T-helper 1 cell treated with Interleukin-12 subunit alpha and Interleukin-12 subunit beta and Interleukin-4 antibody, amounts not matched to agents 30 μg/mL and 1 μg/mL, for 36 hours (primary cell): ENCODE data around the gene ZW10.
A peak's percentile ranks its signal among the peaks of the same experiment; 100 is the strongest.
"Not testable (repeated sequence)": the region's sequence is repeated elsewhere in the genome, so short reads cannot be mapped to it uniquely, and the experiment has no call there.

Source experiments
- H3K27ac Mint-ChIP-seq: one replicate; pipeline ENCODE4 v1.8.0; 2021; ENCODE audit warnings: mild to moderate bottlenecking, mixed read lengths
- H3K27me3 Mint-ChIP-seq: one replicate; pipeline ENCODE4 v1.8.0; 2021; ENCODE audit warnings: low read depth, mixed read lengths
- H3K36me3 Mint-ChIP-seq: one replicate; pipeline ENCODE4 v1.8.0; 2021; ENCODE audit warnings: low read depth, mixed read lengths
- H3K4me1 Mint-ChIP-seq: one replicate; pipeline ENCODE4 v1.8.0; 2021; ENCODE audit warnings: low read depth, mixed read lengths
- H3K4me3 Mint-ChIP-seq: one replicate; pipeline ENCODE4 v1.8.0; 2021; ENCODE audit warnings: mild to moderate bottlenecking, moderate library complexity, mixed read lengths
- H3K9me3 Mint-ChIP-seq: one replicate; pipeline ENCODE4 v1.8.0; 2021; ENCODE audit warnings: mixed read lengths

ZW10 gene

GRCh38 chr11:113773416-113774173 lies at the start of gene ZW10:
Gene ZW10, minus strand, starts transcription at chr11:113773692. Its CDS starts 26 bp downstream, at chr11:113773666.
- Mint-ChIP-seq H3K4me3 (peak within 1 kb of the TSS; percentile 100), H3K27me3 (peaks cover 15% of the 10 kb centered on the region), H3K27ac (peak within 1 kb of the TSS; percentile 94), H3K9me3 (no peaks in the 10 kb centered on the region), H3K4me1 (peaks cover 24% of the 10 kb centered on the region), H3K36me3 (peaks cover 4% of the 10 kb centered on the region)

- Mint-ChIP-seq H3K27ac (no peak overlapping the region), H3K36me3 (peaks cover 41% of the 10 kb centered on the region), H3K9me3 (no peaks in the 10 kb centered on the region), H3K27me3 (no peaks in the 10 kb centered on the region), H3K4me3 (no peak overlapping the region), H3K4me1 (no peaks in the 10 kb centered on the region)
These were observed 44.9 kb upstream of the ZW10 start for GRCh38 chr11:113818426-113818825.

GRCh38 chr11:113817626-113818025 lies 44.1 kb upstream of the ZW10 start:
- no peaks in the 10 kb centered on the region for H3K27me3 Mint-ChIP-seq
- no peak overlapping the region for H3K4me3 Mint-ChIP-seq
- H3K9me3 Mint-ChIP-seq: no peaks in the 10 kb centered on the region
- H3K4me1 Mint-ChIP-seq: no peaks in the 10 kb centered on the region
- H3K36me3 Mint-ChIP-seq: peaks cover 36% of the 10 kb centered on the region
- H3K27ac Mint-ChIP-seq: no peak overlapping the region

GRCh38 chr11:113817162-113817561 lies 43.7 kb upstream of the ZW10 start:
- H3K36me3 Mint-ChIP-seq: peaks cover 33% of the 10 kb centered on the region
- no peak overlapping the region for H3K27ac Mint-ChIP-seq
- H3K4me3 Mint-ChIP-seq: no peak overlapping the region
- H3K4me1 Mint-ChIP-seq: no peaks in the 10 kb centered on the region
- H3K9me3 Mint-ChIP-seq: no peaks in the 10 kb centered on the region
- no peaks in the 10 kb centered on the region for H3K27me3 Mint-ChIP-seq

GRCh38 chr11:113814181-113814580 lies 40.7 kb upstream of the ZW10 start:
- Mint-ChIP-seq H3K4me1 (no peaks in the 10 kb centered on the region), H3K9me3 (no peaks in the 10 kb centered on the region), H3K36me3 (peaks cover 18% of the 10 kb centered on the region), H3K4me3 (no peak overlapping the region), H3K27me3 (no peaks in the 10 kb centered on the region), H3K27ac (no peak overlapping the region)

- peaks cover 30% of the 10 kb centered on the region for H3K36me3 Mint-ChIP-seq
- no peak overlapping the region for H3K27ac Mint-ChIP-seq
These were observed 35.4 kb upstream of the ZW10 start for GRCh38 chr11:113808931-113809330.

GRCh38 chr11:113806406-113806805 lies 32.9 kb upstream of the ZW10 start:
- Mint-ChIP-seq H3K27me3 (no peaks in the 10 kb centered on the region), H3K4me1 (no peaks in the 10 kb centered on the region), H3K4me3 (no peak overlapping the region), H3K9me3 (no peaks in the 10 kb centered on the region), H3K36me3 (peaks cover 36% of the 10 kb centered on the region), H3K27ac (no peak overlapping the region)

More at GRCh38 chr11:113808931-113809330, 35.4 kb upstream of the ZW10 start:
- no peaks in the 10 kb centered on the region for H3K9me3 Mint-ChIP-seq
- no peaks in the 10 kb centered on the region for H3K27me3 Mint-ChIP-seq
- H3K4me3 Mint-ChIP-seq: no peak overlapping the region
- H3K4me1 Mint-ChIP-seq: no peaks in the 10 kb centered on the region

- H3K4me3 Mint-ChIP-seq: no peak overlapping the region
- H3K27ac Mint-ChIP-seq: no peak overlapping the region
- H3K27me3 Mint-ChIP-seq: no peaks in the 10 kb centered on the region
- H3K36me3 Mint-ChIP-seq: peaks cover 43% of the 10 kb centered on the region
- no peaks in the 10 kb centered on the region for H3K9me3 Mint-ChIP-seq
- H3K4me1 Mint-ChIP-seq: no peaks in the 10 kb centered on the region
These were observed 32.1 kb upstream of the ZW10 start for GRCh38 chr11:113805640-113806039.

- H3K36me3 Mint-ChIP-seq: peaks cover 38% of the 10 kb centered on the region
- H3K9me3 Mint-ChIP-seq: no peaks in the 10 kb centered on the region
- no peak overlapping the region for H3K27ac Mint-ChIP-seq
- H3K4me1 Mint-ChIP-seq: no peaks in the 10 kb centered on the region
- H3K4me3 Mint-ChIP-seq: no peak overlapping the region
- no peaks in the 10 kb centered on the region for H3K27me3 Mint-ChIP-seq
These were observed 29.1 kb upstream of the ZW10 start for GRCh38 chr11:113802621-113803020.

- peaks cover 23% of the 10 kb centered on the region for H3K36me3 Mint-ChIP-seq
- H3K9me3 Mint-ChIP-seq: no peaks in the 10 kb centered on the region
- H3K27me3 Mint-ChIP-seq: no peaks in the 10 kb centered on the region
- H3K4me3 Mint-ChIP-seq: no peak overlapping the region
- no peak overlapping the region for H3K27ac Mint-ChIP-seq
- H3K4me1 Mint-ChIP-seq: no peaks in the 10 kb centered on the region
These were observed 23.3 kb upstream of the ZW10 start for GRCh38 chr11:113796663-113797259.

- no peak overlapping the region for H3K27ac Mint-ChIP-seq
- H3K9me3 Mint-ChIP-seq: no peaks in the 10 kb centered on the region
- peaks cover 4% of the 10 kb centered on the region for H3K27me3 Mint-ChIP-seq
- H3K4me3 Mint-ChIP-seq: no peak overlapping the region
- H3K36me3 Mint-ChIP-seq: no peaks in the 10 kb centered on the region
- no peaks in the 10 kb centered on the region for H3K4me1 Mint-ChIP-seq
These were observed 16.3 kb upstream of the ZW10 start for GRCh38 chr11:113789675-113790320.

GRCh38 chr11:113789016-113789415 lies 15.5 kb upstream of the ZW10 start:
- not testable (repeated sequence) for H3K4me1 Mint-ChIP-seq, H3K4me3 Mint-ChIP-seq, H3K36me3 Mint-ChIP-seq, H3K9me3 Mint-ChIP-seq, H3K27ac Mint-ChIP-seq
- peaks cover 12% of the 10 kb centered on the region for H3K27me3 Mint-ChIP-seq

- Mint-ChIP-seq H3K27ac (no peak overlapping the region), H3K9me3 (no peaks in the 10 kb centered on the region), H3K4me1 (no peaks in the 10 kb centered on the region), H3K27me3 (peaks cover 34% of the 10 kb centered on the region), H3K36me3 (no peaks in the 10 kb centered on the region), H3K4me3 (no peak overlapping the region)
These were observed 8.6 kb upstream of the ZW10 start for GRCh38 chr11:113782134-113782533.

GRCh38 chr11:113781682-113782081 lies 8.2 kb upstream of the ZW10 start:
- no peaks in the 10 kb centered on the region for H3K9me3 Mint-ChIP-seq
- H3K4me3 Mint-ChIP-seq: no peak overlapping the region

GRCh38 chr11:113779496-113779895 lies 6.0 kb upstream of the ZW10 start, which contains the start of gene CLDN25:
Gene CLDN25, plus strand, starts transcription at chr11:113779796. Its CDS starts 0 bp downstream, at chr11:113779796.
- no peaks in the 10 kb centered on the region for H3K36me3 Mint-ChIP-seq
- no peak within 1 kb of the TSS for H3K27ac Mint-ChIP-seq
- H3K27me3 Mint-ChIP-seq: peaks cover 38% of the 10 kb centered on the region
- no peaks in the 10 kb centered on the region for H3K9me3 Mint-ChIP-seq
- peaks cover 6% of the 10 kb centered on the region for H3K4me1 Mint-ChIP-seq
- H3K4me3 Mint-ChIP-seq: no peak within 1 kb of the TSS

More at GRCh38 chr11:113781682-113782081, 8.2 kb upstream of the ZW10 start:
- Mint-ChIP-seq H3K27me3 (peaks cover 34% of the 10 kb centered on the region), H3K36me3 (no peaks in the 10 kb centered on the region), H3K4me1 (no peaks in the 10 kb centered on the region), H3K27ac (no peak overlapping the region)
